ENCODE measurements around the gene TOMM70.
A peak's percentile ranks its signal among the peaks of the same experiment; 100 is the strongest.

Gene TOMM70

DNA sequence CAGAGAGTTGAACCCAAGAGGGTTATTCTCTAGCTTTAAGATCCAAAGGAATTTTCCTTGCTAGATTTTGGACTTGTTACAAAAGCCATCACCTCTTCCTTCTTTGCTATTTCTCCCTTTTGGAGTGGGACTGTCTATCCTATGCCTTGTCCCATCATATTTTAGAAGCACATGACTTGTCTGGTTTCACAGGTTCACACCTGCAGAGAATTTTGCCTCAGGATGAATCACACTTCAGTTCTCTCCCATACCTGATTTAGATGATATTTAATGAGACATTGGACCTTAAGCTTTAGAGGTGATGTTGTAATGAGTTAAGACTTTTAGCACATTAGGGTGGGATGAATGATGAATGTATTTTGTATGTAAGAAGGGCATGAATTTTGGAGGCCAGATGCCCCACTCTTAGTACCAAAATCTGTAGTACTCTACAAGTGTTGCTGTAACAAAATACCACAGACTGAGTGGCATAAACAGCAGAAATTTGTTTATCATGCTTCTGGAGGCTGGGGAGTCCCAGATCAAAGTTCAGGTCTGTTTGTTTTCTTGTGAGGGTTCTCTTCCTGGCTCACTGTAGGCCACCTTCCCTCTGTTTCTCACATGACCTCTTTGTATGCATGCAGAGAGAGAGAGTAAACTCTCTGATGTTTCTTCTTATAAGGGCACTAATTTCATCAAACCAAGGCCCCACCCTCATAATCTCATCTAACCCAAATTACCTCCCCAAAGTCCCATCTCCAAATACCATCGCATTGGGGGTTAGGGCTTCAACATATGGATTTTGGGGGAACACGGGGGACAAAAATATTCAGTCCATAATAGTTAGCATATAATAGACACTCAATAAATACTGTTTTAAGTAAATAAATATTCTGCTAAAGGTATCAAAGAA is 10.4 kb upstream of the TOMM70 start:
- no peak for FAIRE-seq

GRCh38 chr3:100407977-100408532 is 7.2 kb upstream of the TOMM70 start:
- no peak for FAIRE-seq

- FAIRE-seq, result no peak
These were observed 6.3 kb upstream of the TOMM70 start for GRCh38 chr3:100407164-100407563.

DNA sequence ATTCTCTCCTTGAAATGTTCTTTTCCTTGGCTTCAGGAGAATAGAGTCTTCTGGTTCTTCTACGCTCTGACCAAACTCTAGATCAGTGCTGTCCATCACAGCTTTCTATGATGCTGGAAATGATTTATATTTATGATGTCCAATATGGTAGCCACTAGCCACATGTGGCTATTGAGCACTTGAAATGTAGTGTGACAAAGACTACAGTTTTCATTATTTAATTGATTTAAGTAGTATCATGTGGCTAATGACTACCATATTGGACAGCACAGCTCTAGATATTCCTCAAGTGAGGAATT is 3.3 kb upstream of the TOMM70 start:
- no peak for FAIRE-seq

DNA sequence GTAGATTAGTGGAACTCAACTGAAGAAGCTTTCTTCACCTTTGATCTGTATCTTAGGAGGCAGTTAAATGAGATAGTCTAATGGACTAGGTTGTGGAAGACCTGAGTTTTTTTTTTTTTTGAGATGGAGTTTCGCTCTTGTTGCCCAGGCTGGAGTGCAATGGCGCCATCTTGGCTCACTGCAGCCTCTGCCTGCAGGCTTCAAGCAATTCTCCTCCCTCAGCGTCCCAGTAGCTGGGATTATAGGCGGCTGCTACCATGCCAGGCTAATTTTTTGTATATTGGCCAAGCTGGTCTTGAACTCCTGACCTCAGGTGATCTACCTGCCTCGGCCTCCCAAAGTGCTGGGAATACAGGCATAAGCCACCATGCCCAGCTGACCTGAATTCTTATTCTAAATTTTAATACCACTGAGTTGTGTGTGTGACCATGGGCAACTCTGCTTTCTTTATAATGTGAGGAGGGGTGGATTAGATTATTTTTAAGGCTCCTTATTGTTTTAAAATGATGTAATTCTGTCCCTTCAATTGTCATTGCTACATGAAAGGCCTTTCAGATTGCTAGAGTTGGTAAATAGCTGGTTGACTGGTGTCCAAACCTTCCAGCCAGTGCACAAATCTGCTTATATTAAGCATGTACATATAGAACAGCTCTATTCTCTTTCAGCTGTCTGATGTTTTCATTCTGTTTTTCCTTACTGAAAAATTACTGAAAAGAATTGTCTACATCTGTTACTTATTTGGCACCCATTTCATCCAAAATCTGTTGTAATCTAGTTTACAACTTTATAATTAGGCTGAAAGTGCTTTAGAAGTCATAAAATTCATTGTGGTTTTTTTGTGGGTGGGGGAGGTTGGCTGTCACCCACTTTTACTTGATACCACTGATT is 2.7 kb upstream of the TOMM70 start:
- FAIRE-seq, result no peak

DNA sequence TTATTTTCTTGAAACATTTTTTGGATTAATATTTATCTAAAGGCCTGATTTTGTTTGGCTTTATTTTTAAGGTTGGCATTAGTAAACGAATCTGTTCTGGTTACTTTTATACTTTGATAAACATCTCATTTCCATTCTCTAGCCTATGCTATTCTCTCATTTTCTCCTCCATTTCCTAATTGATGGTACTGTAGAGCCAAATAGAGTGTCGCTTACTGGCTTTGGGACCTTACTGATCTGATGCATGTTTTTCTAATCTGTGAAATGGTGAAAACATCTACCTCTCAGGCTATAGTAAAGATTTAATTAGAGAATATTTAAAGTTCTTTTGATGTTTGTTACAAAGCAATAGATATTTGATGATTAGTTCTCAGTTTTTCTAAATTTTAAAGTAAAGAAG is 2.0 kb upstream of the TOMM70 start:
- peak; percentile 65 for FAIRE-seq

DNA sequence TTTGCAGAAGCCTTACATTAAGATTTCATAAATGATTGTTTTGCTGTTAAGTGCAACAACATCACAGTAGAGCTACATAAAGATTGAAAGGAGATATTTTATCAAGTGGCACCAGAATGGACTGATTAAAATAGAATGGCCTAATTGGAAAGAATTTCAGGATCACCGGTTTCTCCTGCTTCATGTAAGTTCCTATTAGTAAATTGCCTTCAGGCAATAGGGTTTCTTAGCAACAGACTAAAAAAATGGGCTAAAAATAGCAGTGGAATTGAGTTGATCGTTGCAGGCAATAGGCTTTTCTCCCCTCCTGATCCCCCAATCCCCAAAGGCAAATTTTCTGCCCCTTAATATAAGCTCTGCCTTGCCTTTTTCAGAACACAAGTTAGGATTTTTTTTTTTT is 1.4 kb upstream of the TOMM70 start:
- no peak for FAIRE-seq

DNA sequence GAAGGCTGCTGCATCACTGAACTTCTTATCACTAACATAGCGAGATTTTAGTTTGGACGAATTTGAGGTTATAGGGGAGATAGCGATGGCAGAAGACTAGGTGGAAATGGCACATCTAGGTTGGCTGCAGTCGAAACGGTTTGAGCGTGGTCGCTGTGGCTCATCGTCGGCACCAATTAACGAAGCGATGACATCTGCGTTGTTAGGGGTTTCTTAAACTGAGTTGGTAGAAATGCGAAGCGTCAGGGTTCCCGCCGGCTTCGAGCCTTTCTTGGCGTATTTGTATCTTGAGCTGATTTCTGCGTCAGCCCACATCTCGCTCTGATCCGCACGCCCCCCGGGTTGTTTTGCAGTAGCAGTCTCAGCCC is 769 bp upstream of the TOMM70 start:
- FAIRE-seq, result no peak

- FAIRE-seq, result no peak
These were observed 490 bp downstream of the TOMM70 start for GRCh38 chr3:100400419-100400779.

DNA sequence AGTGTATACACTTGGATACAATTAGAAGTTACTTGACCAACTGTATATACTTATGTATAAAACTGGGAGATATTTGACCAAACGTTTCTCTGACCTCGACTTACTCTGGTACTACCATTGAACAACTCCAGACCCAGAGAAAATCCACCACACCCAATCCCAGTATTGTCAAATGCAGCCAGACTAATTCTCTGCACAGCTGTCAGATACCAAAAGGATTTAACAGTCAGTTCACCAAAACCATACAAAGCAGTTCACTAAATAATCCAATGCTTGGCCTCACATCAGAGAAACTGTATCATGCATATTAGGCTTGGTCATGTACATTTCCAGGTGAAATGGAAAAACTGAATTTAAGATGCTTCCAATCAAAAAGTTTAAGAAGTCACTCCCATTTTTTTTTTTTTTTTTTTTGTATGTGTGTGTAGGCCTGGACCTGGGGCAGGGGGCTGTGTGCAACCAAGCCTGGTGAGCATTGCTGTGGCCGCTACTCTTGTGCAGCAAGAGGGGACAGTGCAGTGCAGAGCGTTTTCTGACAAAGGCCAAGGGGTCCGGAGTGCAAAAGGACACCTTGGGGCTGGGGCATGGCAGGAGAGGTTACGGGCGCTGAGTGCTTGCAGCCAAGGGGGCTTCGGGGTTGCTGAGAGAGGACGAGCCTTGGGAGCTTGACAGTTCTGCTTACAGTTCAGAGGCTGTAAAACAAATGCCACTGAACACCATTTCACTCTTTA is 1.4 kb downstream of the TOMM70 start:
- no peak for FAIRE-seq

GRCh38 chr3:100396967-100397366 is 3.9 kb downstream of the TOMM70 start:
- FAIRE-seq, result no peak

- FAIRE-seq, result no peak
These were observed 5.0 kb downstream of the TOMM70 start for GRCh38 chr3:100395679-100396431.

- FAIRE-seq, result no peak
These were observed 11.9 kb downstream of the TOMM70 start for GRCh38 chr3:100389025-100389424.

- peak; percentile 71 for FAIRE-seq
These were observed 14.3 kb downstream of the TOMM70 start for GRCh38 chr3:100386437-100387074.

DNA sequence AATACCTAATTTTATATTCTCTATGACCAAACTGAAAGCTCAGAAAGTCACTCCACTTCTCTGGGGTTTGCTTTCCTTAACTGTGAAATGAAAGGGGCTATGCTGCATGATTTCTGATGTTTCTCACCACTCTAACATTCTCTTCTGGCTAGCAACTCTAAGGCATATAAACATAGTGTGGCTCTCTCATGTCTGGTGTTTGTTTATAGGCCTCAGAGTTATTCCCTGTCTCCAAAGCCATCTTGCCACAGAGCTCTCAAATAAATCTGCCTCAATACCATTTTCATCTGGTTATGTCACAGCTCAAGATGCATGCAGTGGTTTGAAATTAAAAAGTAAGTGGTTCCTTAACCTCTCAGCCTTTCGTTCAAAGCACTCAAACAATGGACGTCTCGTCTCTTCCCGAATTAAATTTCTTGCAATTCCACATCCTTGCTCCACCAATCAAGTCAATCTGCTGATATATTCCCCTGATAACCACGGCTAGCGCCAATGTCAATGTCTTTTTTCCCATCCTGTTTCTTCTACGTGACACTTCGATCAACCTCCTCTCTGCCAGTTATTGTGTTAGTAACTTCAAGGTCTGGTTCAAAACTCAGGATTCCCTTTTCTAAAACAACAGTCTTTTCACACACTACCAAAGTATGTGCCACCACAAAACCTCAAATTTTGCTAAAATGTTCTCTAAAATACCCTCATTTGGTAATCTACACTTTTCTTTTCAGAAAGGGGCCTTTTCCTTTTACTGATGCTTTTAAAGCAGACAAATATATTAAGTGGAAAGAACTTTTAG is 16.0 kb downstream of the TOMM70 start:
- FAIRE-seq, result no peak

- FAIRE-seq, result no peak
These were observed 24.6 kb downstream of the TOMM70 start for GRCh38 chr3:100376301-100376700.

- FAIRE-seq, result peak; percentile 33
These were observed 26.4 kb downstream of the TOMM70 start for GRCh38 chr3:100374521-100374920.

DNA sequence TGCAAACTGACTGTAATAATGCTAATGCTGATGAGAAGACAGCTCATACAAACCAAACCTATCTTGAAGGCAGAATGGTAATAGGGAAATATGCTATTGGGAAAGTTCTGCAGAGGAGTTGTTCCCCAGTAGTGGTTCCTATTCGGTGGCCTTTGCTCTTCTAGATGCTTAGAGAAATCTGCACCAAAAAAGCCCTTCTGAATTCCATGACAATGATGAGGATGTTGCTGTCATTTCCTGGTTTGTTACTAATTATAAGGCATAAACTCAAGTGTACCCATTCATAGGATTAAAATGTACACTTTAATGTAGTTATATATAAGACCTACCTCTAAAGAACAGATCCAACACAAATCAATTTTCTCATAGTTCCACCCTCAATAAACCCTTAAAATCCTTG is 30.1 kb downstream of the TOMM70 start:
- no peak for FAIRE-seq

GRCh38 chr3:100368441-100368840 is 32.4 kb downstream of the TOMM70 start:
- no peak for FAIRE-seq

DNA sequence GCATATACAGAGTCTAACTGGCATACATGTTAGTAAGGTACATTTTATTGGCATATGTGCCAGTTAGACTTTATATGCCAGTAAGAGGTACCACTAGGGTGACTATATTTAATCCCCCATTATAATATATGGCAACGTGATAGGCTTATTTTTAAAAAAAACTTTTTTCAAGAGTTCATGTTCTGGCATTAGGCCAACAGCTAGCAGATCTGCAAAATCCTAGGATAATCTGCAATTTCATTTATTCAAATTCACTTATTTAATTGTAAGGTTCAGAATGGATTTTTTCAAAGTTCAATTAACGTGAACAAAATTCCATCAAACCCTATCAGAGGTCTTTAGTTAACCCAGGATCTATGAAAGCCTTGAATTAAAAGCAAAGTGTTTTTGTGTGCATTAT is 34.5 kb downstream of the TOMM70 start:
- no peak for FAIRE-seq

DNA sequence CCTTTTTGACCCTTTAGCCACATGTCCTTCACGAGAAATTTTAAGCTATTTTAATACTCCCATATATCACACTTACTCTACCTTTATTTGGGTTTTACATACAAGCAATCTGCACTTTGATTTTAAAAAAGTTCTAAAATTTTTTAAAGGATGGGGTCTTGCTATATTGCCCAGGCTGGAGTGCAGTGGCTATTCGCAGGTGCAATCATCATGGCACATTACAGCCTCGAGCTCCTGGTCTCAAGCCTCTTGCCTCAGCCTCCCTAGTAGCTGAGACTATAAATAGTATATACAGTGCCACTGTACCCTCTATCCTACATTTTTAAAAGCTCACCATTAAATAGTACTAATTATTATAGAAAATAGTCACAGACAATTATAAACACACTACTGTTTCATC is 36.5 kb downstream of the TOMM70 start:
- no peak for FAIRE-seq
